Esophagus squamous epithelium (tissue), 4 donors: ENCODE measurements around the gene PLOD3.

Experiments used
- CTCF ChIP-seq, 6 experiments: fragments of 450-650 bp in 4 of 6; fragments of 200-600 bp in 2 of 6; sonication (generic) in 2 of 6; IDR thresholded peaks; one replicate each; pipeline ENCODE4 v1.5.1; 2016 to 2019; ENCODE audit warnings: antibody characterized with exemption in 6 of 6, mild to moderate bottlenecking in 4 of 6, moderate library complexity in 4 of 6
- POLR2A ChIP-seq, 4 donors: fragments of 450-650 bp; IDR thresholded peaks; one replicate each; pipeline ENCODE4 v1.6.1; 2017; ENCODE audit warnings: antibody characterized with exemption in 4 of 4, mild to moderate bottlenecking in 4 of 4, moderate library complexity in 3 of 4

GRCh38 chr7:101179117-101179516 lies 38.3 kb downstream of the PLOD3 start:
- TF ChIP-seq CTCF (IDR thresholded peaks at IDR 0.05) (no peak), POLR2A (IDR thresholded peaks at IDR 0.05) (no peak)
